ENCODE measurements around the gene LIPM. TPM values are rescaled to one million over a fixed set of nuclear protein-coding genes. Genes with fewer than 3 reads are reported as not detected.
A peak's percentile ranks its signal among the peaks of the same experiment; 100 is the strongest.

The LIPM gene
- total RNA-seq, 4 donors from 2014 or later = not detected

DNA sequence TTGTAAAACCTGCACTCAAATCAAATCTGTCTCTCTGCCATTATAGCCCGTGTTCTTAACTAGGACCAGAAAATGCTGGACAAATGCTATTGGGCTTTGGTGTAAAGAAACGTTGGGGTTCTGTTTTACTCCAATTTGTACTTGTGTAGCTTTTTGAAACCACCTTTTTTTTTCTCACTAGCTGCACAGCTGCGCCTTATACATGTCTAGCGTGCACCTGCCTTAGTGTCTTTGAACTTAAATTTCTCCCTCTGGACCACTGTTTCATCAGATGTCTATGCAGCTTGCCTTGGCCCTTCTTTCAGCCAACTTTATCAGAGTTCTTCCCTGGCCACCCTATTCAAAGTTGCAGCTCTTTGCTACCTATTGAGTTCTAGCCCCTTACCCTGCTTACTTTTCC, 7.1 kb downstream of the LIPM start:
- in situ Hi-C loops (cut with MboI; ENCODE audit: low pct_ligation_motif_present in 1 of 4, low pct_unique_long_range_greater_than_20kb in 1 of 4, low sequenced_read_pairs in 3 of 4) = loop anchor here in 2 of 4 donors (10.0 to 25.0 kb wide), 2 partner anchors 125 to 247 kb away; no protein-coding TSS in a partner anchor
- intact Hi-C loops (cut with DNase I; ENCODE audit: low total_unique reads) = no loop called here
- H3K27me3 ChIP-seq = peaks cover 14% of the 10 kb centered on the region
- no peaks in the 10 kb centered on the region for H3K9me3 ChIP-seq
- TF ChIP-seq, protein P1, sequence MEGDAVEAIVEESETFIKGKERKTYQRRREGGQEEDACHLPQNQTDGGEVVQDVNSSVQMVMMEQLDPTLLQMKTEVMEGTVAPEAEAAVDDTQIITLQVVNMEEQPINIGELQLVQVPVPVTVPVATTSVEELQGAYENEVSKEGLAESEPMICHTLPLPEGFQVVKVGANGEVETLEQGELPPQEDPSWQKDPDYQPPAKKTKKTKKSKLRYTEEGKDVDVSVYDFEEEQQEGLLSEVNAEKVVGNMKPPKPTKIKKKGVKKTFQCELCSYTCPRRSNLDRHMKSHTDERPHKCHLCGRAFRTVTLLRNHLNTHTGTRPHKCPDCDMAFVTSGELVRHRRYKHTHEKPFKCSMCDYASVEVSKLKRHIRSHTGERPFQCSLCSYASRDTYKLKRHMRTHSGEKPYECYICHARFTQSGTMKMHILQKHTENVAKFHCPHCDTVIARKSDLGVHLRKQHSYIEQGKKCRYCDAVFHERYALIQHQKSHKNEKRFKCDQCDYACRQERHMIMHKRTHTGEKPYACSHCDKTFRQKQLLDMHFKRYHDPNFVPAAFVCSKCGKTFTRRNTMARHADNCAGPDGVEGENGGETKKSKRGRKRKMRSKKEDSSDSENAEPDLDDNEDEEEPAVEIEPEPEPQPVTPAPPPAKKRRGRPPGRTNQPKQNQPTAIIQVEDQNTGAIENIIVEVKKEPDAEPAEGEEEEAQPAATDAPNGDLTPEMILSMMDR (IDR thresholded peaks at IDR 0.05) = no peak
- no peak for TF ChIP-seq POLR2AphosphoS5 (IDR thresholded peaks at IDR 0.05)
- TF ChIP-seq POLR2A (IDR thresholded peaks at IDR 0.05) = no peak
- TF ChIP-seq EP300 (IDR thresholded peaks at IDR 0.05; ENCODE audit: low read depth) = no peak
- no peak overlapping the region for H3K27ac ChIP-seq
- no peak overlapping the region for H3K4me3 ChIP-seq
- 67 to 69% methylated on average over 3 to 4 of the region's 4 CpGs for WGBS, 2 donors (ENCODE audit: low coverage in 1 of 2)
- no peak for DNase-seq
- H3K36me3 ChIP-seq = no peaks in the 10 kb centered on the region
- H3K4me1 ChIP-seq = no peaks in the 10 kb centered on the region

DNA sequence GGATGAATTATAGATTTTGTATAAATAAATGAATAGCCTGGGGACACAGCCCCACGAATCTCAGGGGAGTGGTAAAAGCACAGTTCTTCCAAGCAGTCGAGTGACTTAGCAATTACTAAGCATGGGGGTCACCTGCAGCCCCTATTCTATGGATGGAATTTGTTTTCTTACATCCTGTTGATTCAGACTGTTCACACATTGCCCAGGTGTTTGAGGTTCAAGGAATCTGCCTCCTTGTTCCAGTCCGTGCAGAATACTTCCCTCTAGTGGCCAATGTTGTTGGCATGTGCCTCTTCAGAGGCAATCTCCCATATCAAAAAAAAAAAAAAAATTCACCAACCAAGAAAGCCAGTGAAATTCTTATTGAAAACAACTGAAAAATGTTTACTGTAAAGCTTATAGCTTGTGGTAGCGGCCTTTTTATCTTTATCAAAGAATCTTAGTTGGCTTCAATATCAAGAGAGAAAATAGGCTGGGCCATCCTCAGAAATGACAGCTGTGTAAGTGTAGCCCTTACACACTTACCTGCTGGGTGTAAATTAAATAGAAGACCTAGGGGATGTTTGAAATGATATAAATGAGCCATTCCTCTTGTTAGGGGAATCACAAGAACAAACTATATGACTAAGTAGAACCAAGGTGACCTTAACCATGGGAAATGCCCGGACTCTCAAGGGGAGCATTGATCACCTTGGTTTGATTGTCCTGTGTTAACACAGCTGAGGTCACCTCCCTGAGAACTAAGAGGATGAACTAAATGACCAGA, 7.8 kb downstream of the LIPM start:
- H3K4me1 ChIP-seq = no peaks in the 10 kb centered on the region

DNA sequence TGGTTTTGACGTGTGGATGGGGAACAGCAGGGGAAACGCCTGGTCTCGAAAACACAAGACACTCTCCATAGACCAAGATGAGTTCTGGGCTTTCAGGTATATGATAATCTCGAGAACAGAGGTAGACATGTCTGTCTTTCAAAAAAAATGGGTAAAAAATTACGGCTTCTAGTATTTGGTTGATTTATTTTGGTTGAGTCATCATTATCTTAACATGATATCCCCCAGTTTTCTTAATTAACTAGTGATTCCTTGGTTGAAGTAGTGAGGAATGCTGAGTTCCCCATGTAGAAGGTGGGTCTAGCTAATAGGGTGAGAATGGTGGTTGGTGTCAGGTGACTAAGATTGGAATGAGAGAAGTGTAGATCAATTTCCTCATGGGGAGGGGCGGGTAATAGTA, 10.7 kb downstream of the LIPM start:
- H3K27me3 ChIP-seq = peaks cover 14% of the 10 kb centered on the region
- H3K4me3 ChIP-seq = no peak overlapping the region
- TF ChIP-seq POLR2AphosphoS5 (IDR thresholded peaks at IDR 0.05) (no peak), POLR2A (IDR thresholded peaks at IDR 0.05) (no peak), EP300 (IDR thresholded peaks at IDR 0.05; ENCODE audit: low read depth) (no peak)
- TF ChIP-seq, protein P1 (IDR thresholded peaks at IDR 0.05) = no peak
- intact Hi-C loops (cut with DNase I; ENCODE audit: low total_unique reads) = no loop called here
- H3K36me3 ChIP-seq = no peaks in the 10 kb centered on the region
- H3K27ac ChIP-seq = no peak overlapping the region
- H3K4me1 ChIP-seq = no peaks in the 10 kb centered on the region
- H3K9me3 ChIP-seq = no peaks in the 10 kb centered on the region
- no peak for DNase-seq
- 91% methylated on average over 6 of the region's 6 CpGs for whole genome bisulfite sequencing, 2 donors (ENCODE audit: low coverage in 1 of 2)
- in situ Hi-C loops (cut with MboI; ENCODE audit: low pct_ligation_motif_present in 1 of 4, low pct_unique_long_range_greater_than_20kb in 1 of 4, low sequenced_read_pairs in 3 of 4) = loop anchor here in 2 of 4 donors (10.0 to 25.0 kb wide), 2 partner anchors 128 to 251 kb away; no protein-coding TSS in a partner anchor

More for the DNA sequence above, 7.8 kb downstream of the LIPM start:
- Histone ChIP-seq H3K27ac (no peak overlapping the region), H3K27me3 (peaks cover 14% of the 10 kb centered on the region), H3K4me3 (no peak overlapping the region), H3K36me3 (no peaks in the 10 kb centered on the region), H3K9me3 (no peaks in the 10 kb centered on the region)
- in situ Hi-C loops (cut with MboI; ENCODE audit: low pct_ligation_motif_present in 1 of 4, low pct_unique_long_range_greater_than_20kb in 1 of 4, low sequenced_read_pairs in 3 of 4) (loop anchor here in 2 of 4 donors (10.0 to 25.0 kb wide), 2 partner anchors 126 to 248 kb away; no protein-coding TSS in a partner anchor), intact Hi-C loops (cut with DNase I; ENCODE audit: low total_unique reads) (no loop called here)
- TF ChIP-seq, protein P1 (IDR thresholded peaks at IDR 0.05) = peak; percentile 49 to 66 (median 60)
- TF ChIP-seq POLR2AphosphoS5 (IDR thresholded peaks at IDR 0.05) = no peak
- WGBS, 2 donors (ENCODE audit: low coverage in 1 of 2) = 34 to 40% methylated on average over 5 of the region's 5 CpGs
- DNase-seq = no peak

- Histone ChIP-seq H3K9me3 (no peaks in the 10 kb centered on the region), H3K27ac (no peak overlapping the region), H3K27me3 (no peaks in the 10 kb centered on the region), H3K4me3 (no peak overlapping the region), H3K4me1 (no peaks in the 10 kb centered on the region), H3K36me3 (no peaks in the 10 kb centered on the region)
- in situ Hi-C loops (cut with MboI; ENCODE audit: low pct_ligation_motif_present in 1 of 4, low pct_unique_long_range_greater_than_20kb in 1 of 4, low sequenced_read_pairs in 3 of 4) = loop anchor here in 2 of 4 donors (10.0 to 25.0 kb wide), 2 partner anchors 134 to 257 kb away; no protein-coding TSS in a partner anchor
- DNase-seq = no peak
- TF ChIP-seq POLR2A (IDR thresholded peaks at IDR 0.05) (no peak), POLR2AphosphoS5 (IDR thresholded peaks at IDR 0.05) (no peak), EP300 (IDR thresholded peaks at IDR 0.05; ENCODE audit: low read depth) (no peak)
- TF ChIP-seq, protein P1 (IDR thresholded peaks at IDR 0.05) = no peak
- 90 to 92% methylated on average over 2 to 3 of the region's 3 CpGs for WGBS, 2 donors (ENCODE audit: low coverage in 1 of 2)
- intact Hi-C loops (cut with DNase I; ENCODE audit: low total_unique reads) = no loop called here
Observed at GRCh38 chr10:88819290-88819689, 16.8 kb downstream of the LIPM start.

All from transverse colon (tissue), 4 donors.